ENCODE results near the gene RERG. TPM values are rescaled to one million over a fixed set of nuclear protein-coding genes. Genes with fewer than 3 reads are reported as not detected.
A peak's percentile ranks its signal among the peaks of the same experiment; 100 is the strongest.

RERG gene
- polyA plus RNA-seq, 3 donors: not detected

DNA sequence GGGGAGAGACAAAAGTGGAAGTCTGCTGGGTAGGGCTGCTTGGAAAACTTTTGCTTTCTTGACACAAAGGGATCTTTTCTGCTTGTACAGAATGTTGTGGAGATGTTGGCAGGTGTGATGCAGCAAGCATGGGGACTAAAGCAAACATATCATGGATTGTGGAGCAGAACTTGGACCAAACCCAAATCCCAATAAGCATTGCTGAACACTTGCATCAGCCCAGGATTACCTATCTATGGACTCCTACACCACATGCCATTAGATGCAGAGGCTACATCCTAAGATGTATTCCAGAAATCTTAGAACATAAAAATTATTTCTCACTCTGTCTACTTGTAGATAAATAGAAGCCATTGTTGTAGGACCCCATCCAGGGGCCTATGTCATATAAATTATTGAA lies 44.7 kb upstream of the RERG start:
- no peak overlapping the region for H2AFZ ChIP-seq (ENCODE audit: insufficient read depth, low read depth, low read length, poor library complexity, severe bottlenecking)
- H3K9ac ChIP-seq (ENCODE audit: insufficient read depth, low read length, poor library complexity, severe bottlenecking): no peak overlapping the region
- H3K79me2 ChIP-seq (ENCODE audit: insufficient read depth, low read length): no peaks in the 10 kb centered on the region
- no peak overlapping the region for H3K27ac ChIP-seq (ENCODE audit: low read depth in 1 of 2, low read length in 2 of 2)
- no peaks in the 10 kb centered on the region for H3K36me3 ChIP-seq (replicated peaks in 1 of 2; ENCODE audit: control insufficient read depth in 1 of 2, insufficient read depth in 2 of 2, low read length in 2 of 2)
- H4K20me1 ChIP-seq (ENCODE audit: insufficient read depth, low read length): no peaks in the 10 kb centered on the region
- no peaks in the 10 kb centered on the region for H3K4me1 ChIP-seq (ENCODE audit: control insufficient read depth in 1 of 2, insufficient read depth in 2 of 2, low read length in 2 of 2)
- Mint-ChIP-seq H3K9me3 (peaks cover 0 to 3% (median 0%) of the 10 kb centered on the region in 7 donors), H3K4me1 (no peaks in the 10 kb centered on the region), H3K4me3 (no peak overlapping the region), H3K27ac (no peak overlapping the region), H3K27me3 (ENCODE audit: low read depth in 3 of 3) (peaks cover 0 to 3% (median 1%) of the 10 kb centered on the region in 3 donors), H3K36me3 (no peaks in the 10 kb centered on the region)
- DNase-seq: no peak
- intact Hi-C loops (cut with micrococcal nuclease): no loop called here
- TF ChIP-seq, protein P1, sequence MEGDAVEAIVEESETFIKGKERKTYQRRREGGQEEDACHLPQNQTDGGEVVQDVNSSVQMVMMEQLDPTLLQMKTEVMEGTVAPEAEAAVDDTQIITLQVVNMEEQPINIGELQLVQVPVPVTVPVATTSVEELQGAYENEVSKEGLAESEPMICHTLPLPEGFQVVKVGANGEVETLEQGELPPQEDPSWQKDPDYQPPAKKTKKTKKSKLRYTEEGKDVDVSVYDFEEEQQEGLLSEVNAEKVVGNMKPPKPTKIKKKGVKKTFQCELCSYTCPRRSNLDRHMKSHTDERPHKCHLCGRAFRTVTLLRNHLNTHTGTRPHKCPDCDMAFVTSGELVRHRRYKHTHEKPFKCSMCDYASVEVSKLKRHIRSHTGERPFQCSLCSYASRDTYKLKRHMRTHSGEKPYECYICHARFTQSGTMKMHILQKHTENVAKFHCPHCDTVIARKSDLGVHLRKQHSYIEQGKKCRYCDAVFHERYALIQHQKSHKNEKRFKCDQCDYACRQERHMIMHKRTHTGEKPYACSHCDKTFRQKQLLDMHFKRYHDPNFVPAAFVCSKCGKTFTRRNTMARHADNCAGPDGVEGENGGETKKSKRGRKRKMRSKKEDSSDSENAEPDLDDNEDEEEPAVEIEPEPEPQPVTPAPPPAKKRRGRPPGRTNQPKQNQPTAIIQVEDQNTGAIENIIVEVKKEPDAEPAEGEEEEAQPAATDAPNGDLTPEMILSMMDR (IDR thresholded peaks at IDR 0.05): no peak
- H3K4me2 ChIP-seq (replicated peaks; ENCODE audit: extremely low read depth, low read length, poor library complexity, severe bottlenecking): no peak overlapping the region
- H3K27me3 ChIP-seq (ENCODE audit: control insufficient read depth in 2 of 2, insufficient read depth in 2 of 2, low read length in 2 of 2): no peaks in the 10 kb centered on the region
- H3K9me3 ChIP-seq (replicated peaks in 1 of 2; ENCODE audit: control insufficient read depth in 1 of 2, insufficient read depth in 1 of 2, low read length in 2 of 2): no peaks in the 10 kb centered on the region
- no peak overlapping the region for H3K4me3 ChIP-seq (replicated peaks in 1 of 3; ENCODE audit: low read depth in 2 of 3, low read length in 3 of 3)

DNA sequence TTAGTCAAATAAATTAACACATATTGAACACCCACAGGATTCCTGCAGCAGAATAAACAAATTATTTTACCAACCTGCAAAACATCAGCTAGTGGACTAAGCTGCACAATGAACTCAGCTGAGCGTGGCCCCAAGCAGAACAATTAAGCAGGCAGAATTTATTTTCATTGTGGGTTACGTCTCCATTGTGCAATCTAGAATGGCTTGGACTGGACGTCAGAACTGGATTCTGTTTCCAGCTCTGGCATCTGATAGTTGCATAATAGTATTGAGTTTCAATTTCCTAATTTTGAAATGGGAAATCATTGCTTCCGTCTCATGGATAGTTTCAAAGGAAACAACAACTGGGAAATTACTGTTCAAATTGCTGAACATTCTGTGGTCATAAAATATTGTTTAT lies 35.5 kb upstream of the RERG start:
- Mint-ChIP-seq H3K9me3 (peaks cover 1 to 6% (median 3%) of the 10 kb centered on the region in 7 donors), H3K27me3 (ENCODE audit: low read depth in 3 of 3) (peaks cover 2 to 9% (median 6%) of the 10 kb centered on the region in 3 donors), H3K4me1 (peaks cover 9% of the 10 kb centered on the region), H3K4me3 (no peak overlapping the region), H3K27ac (peak overlapping the region in 1 of 7 donors; percentile 15), H3K36me3 (no peaks in the 10 kb centered on the region)
- Histone ChIP-seq H3K36me3 (replicated peaks in 1 of 2; ENCODE audit: control insufficient read depth in 1 of 2, insufficient read depth in 2 of 2, low read length in 2 of 2) (no peaks in the 10 kb centered on the region), H3K9ac (ENCODE audit: insufficient read depth, low read length, poor library complexity, severe bottlenecking) (no peak overlapping the region), H3K27me3 (ENCODE audit: control insufficient read depth in 2 of 2, insufficient read depth in 2 of 2, low read length in 2 of 2) (peaks cover 2% of the 10 kb centered on the region in 2 donors), H2AFZ (ENCODE audit: insufficient read depth, low read depth, low read length, poor library complexity, severe bottlenecking) (no peak overlapping the region), H4K20me1 (ENCODE audit: insufficient read depth, low read length) (no peaks in the 10 kb centered on the region), H3K79me2 (ENCODE audit: insufficient read depth, low read length) (no peaks in the 10 kb centered on the region), H3K9me3 (replicated peaks in 1 of 2; ENCODE audit: control insufficient read depth in 1 of 2, insufficient read depth in 1 of 2, low read length in 2 of 2) (no peaks in the 10 kb centered on the region), H3K4me1 (ENCODE audit: control insufficient read depth in 1 of 2, insufficient read depth in 2 of 2, low read length in 2 of 2) (peaks cover 0 to 6% of the 10 kb centered on the region in 2 donors), H3K4me2 (replicated peaks; ENCODE audit: extremely low read depth, low read length, poor library complexity, severe bottlenecking) (no peak overlapping the region), H3K27ac (ENCODE audit: low read depth in 1 of 2, low read length in 2 of 2) (no peak overlapping the region), H3K4me3 (replicated peaks in 1 of 3; ENCODE audit: low read depth in 2 of 3, low read length in 3 of 3) (no peak overlapping the region)
- WGBS (ENCODE audit: insufficient coverage): 17% methylated on average over 3 of the region's 4 CpGs
- TF ChIP-seq, protein P1 (IDR thresholded peaks at IDR 0.05): no peak
- intact Hi-C loops (cut with micrococcal nuclease): no loop called here
- peak in 1 of 3 donors; percentile 9 for DNase-seq

Data from CD14-positive monocyte (primary cell).